ENCODE data around the gene LEFTY1.

The LEFTY1 gene

DNA sequence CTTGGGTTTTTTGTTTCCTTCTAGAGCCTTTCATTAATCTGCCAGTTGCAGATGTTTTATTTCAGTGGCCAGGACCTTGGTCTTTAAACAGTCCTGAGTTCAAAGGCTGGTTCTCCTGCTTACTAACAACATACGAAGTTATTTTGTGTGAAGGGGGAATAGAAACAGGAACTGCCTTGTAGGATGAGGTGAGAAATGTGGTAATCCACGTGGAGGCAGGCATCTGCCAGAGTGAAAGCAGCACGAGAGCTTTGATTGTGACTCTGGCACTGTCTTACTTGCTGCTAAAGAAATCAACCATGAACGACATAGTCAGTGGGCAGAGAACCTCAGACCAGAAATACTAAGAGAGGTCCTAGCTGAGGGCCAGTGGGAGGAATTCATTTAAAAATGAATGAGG, 37.1 kb downstream of the LEFTY1 start:
- no peak overlapping the region for H3K27ac ChIP-seq (ENCODE audit: low read length)
- H4K20me1 ChIP-seq (ENCODE audit: insufficient read depth, low read length) = 0 out of 2 replicates have a peak, but pooled peaks cover 2% of the 10 kb centered on the region
- H3K4me3 ChIP-seq (ENCODE audit: low read depth in 1 of 2, low read length in 2 of 2) = no peak overlapping the region
- no peak overlapping the region for H3K9ac ChIP-seq (ENCODE audit: low read depth, low read length)
- H3K4me2 ChIP-seq (ENCODE audit: insufficient read depth, low read length) = no peak overlapping the region
- H3K9me3 ChIP-seq (ENCODE audit: insufficient read depth, low read length, severe bottlenecking) = no peaks in the 10 kb centered on the region
- TF ChIP-seq, protein P1, sequence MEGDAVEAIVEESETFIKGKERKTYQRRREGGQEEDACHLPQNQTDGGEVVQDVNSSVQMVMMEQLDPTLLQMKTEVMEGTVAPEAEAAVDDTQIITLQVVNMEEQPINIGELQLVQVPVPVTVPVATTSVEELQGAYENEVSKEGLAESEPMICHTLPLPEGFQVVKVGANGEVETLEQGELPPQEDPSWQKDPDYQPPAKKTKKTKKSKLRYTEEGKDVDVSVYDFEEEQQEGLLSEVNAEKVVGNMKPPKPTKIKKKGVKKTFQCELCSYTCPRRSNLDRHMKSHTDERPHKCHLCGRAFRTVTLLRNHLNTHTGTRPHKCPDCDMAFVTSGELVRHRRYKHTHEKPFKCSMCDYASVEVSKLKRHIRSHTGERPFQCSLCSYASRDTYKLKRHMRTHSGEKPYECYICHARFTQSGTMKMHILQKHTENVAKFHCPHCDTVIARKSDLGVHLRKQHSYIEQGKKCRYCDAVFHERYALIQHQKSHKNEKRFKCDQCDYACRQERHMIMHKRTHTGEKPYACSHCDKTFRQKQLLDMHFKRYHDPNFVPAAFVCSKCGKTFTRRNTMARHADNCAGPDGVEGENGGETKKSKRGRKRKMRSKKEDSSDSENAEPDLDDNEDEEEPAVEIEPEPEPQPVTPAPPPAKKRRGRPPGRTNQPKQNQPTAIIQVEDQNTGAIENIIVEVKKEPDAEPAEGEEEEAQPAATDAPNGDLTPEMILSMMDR (IDR thresholded peaks at IDR 0.05; ENCODE audit: borderline replicate concordance, extremely low read depth, low read length, poor library complexity, severe bottlenecking) = no peak
- TF ChIP-seq EZH2 (IDR thresholded peaks at IDR 0.05; ENCODE audit: borderline replicate concordance, low read depth, low read length, severe bottlenecking) = no peak
- H2AFZ ChIP-seq (ENCODE audit: low read depth, low read length) = no peak overlapping the region
- no peaks in the 10 kb centered on the region for H3K79me2 ChIP-seq (ENCODE audit: insufficient read depth, low read length)
- peaks cover 20% of the 10 kb centered on the region for H3K4me1 ChIP-seq (ENCODE audit: insufficient read depth, low read length)
- DNase-seq (no peak), ATAC-seq (ENCODE audit: insufficient read depth, low read depth) (peak; percentile 29; the same call in 1 of the 3 replicates)
- H3K27me3 ChIP-seq (ENCODE audit: insufficient read depth, low read length, poor library complexity) = no peaks in the 10 kb centered on the region
- H3K36me3 ChIP-seq (ENCODE audit: insufficient read depth, low read length) = peaks cover 2% of the 10 kb centered on the region

DNA sequence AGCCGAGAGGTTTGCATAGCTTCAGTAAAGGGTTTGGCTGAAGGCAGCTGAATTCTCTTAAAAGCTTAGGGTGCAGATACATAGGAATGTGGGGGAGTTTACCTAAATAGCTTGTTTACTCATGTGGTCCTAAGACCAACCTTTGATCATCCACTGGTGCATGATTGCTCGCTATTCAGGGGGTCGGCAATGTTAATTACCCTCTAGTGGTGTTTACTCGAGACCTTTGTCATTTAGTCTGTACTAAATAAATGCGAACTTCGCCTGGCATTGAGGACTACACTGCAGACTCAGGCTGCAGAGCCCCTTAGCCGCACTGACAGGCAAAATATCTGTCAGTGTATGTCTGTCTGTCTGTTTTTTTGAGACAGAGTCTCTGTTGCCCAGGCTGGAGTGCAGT, 38.6 kb downstream of the LEFTY1 start:
- no peak for TF ChIP-seq EZH2 (IDR thresholded peaks at IDR 0.05; ENCODE audit: borderline replicate concordance, low read depth, low read length, severe bottlenecking)
- TF ChIP-seq, protein P1 (IDR thresholded peaks at IDR 0.05; ENCODE audit: borderline replicate concordance, extremely low read depth, low read length, poor library complexity, severe bottlenecking) = no peak
- Histone ChIP-seq H3K4me3 (ENCODE audit: low read depth in 1 of 2, low read length in 2 of 2) (no peak overlapping the region), H3K4me1 (ENCODE audit: insufficient read depth, low read length) (peaks cover 20% of the 10 kb centered on the region), H4K20me1 (ENCODE audit: insufficient read depth, low read length) (0 out of 2 replicates have a peak, but pooled peaks cover 2% of the 10 kb centered on the region), H3K79me2 (ENCODE audit: insufficient read depth, low read length) (no peaks in the 10 kb centered on the region), H3K36me3 (ENCODE audit: insufficient read depth, low read length) (peaks cover 12% of the 10 kb centered on the region), H3K4me2 (ENCODE audit: insufficient read depth, low read length) (no peak overlapping the region), H3K9ac (ENCODE audit: low read depth, low read length) (no peak overlapping the region), H3K27me3 (ENCODE audit: insufficient read depth, low read length, poor library complexity) (no peaks in the 10 kb centered on the region), H2AFZ (ENCODE audit: low read depth, low read length) (no peak overlapping the region), H3K27ac (ENCODE audit: low read length) (no peak overlapping the region), H3K9me3 (ENCODE audit: insufficient read depth, low read length, severe bottlenecking) (no peaks in the 10 kb centered on the region)
- no peak for DNase-seq
- no peak for ATAC-seq (ENCODE audit: insufficient read depth, low read depth)

DNA sequence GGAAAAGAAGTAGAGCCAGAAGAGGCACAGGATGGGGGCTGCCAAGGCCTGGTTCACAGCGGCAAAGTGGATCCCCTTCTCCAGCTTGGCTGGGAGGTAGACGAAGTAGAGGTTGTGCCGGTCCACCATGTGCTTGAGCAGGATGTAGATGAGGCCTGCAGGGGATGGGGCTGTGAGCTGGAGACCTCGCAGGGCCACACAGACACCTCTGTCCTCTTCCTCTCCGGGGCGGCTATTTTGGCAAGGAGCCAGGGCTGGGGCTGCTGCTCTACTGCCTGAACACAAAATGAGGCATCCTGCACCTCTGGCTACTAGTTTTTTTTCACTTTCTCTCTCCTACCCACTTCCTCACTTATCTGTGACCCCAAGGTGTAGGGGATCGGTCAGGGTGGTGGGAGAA, 39.0 kb downstream of the LEFTY1 start:
- no peaks in the 10 kb centered on the region for H3K79me2 ChIP-seq (ENCODE audit: insufficient read depth, low read length)
- peaks cover 12% of the 10 kb centered on the region for H3K36me3 ChIP-seq (ENCODE audit: insufficient read depth, low read length)
- no peak overlapping the region for H3K27ac ChIP-seq (ENCODE audit: low read length)
- ATAC-seq (ENCODE audit: insufficient read depth, low read depth) (no peak), DNase-seq (no peak)
- 0 out of 2 replicates have a peak, but pooled peaks cover 2% of the 10 kb centered on the region for H4K20me1 ChIP-seq (ENCODE audit: insufficient read depth, low read length)
- H3K4me3 ChIP-seq (ENCODE audit: low read depth in 1 of 2, low read length in 2 of 2) = no peak overlapping the region
- TF ChIP-seq, protein P1 (IDR thresholded peaks at IDR 0.05; ENCODE audit: borderline replicate concordance, extremely low read depth, low read length, poor library complexity, severe bottlenecking) = no peak
- no peak for TF ChIP-seq EZH2 (IDR thresholded peaks at IDR 0.05; ENCODE audit: borderline replicate concordance, low read depth, low read length, severe bottlenecking)
- H3K4me1 ChIP-seq (ENCODE audit: insufficient read depth, low read length) = peaks cover 20% of the 10 kb centered on the region
- no peak overlapping the region for H3K4me2 ChIP-seq (ENCODE audit: insufficient read depth, low read length)
- no peak overlapping the region for H3K9ac ChIP-seq (ENCODE audit: low read depth, low read length)
- H2AFZ ChIP-seq (ENCODE audit: low read depth, low read length) = no peak overlapping the region
- no peaks in the 10 kb centered on the region for H3K9me3 ChIP-seq (ENCODE audit: insufficient read depth, low read length, severe bottlenecking)
- no peaks in the 10 kb centered on the region for H3K27me3 ChIP-seq (ENCODE audit: insufficient read depth, low read length, poor library complexity)

Measured in DND-41 (cell line).